Measurements from ENCODE around the gene MDM1. TPM values are rescaled to one million over a fixed set of nuclear protein-coding genes. Genes with fewer than 3 reads are reported as not detected.
A peak's percentile ranks its signal among the peaks of the same experiment; 100 is the strongest.

MDM1 gene
- total RNA-seq, 2 experiments from 2014 or later: 23.2 to 24.0 TPM

DNA sequence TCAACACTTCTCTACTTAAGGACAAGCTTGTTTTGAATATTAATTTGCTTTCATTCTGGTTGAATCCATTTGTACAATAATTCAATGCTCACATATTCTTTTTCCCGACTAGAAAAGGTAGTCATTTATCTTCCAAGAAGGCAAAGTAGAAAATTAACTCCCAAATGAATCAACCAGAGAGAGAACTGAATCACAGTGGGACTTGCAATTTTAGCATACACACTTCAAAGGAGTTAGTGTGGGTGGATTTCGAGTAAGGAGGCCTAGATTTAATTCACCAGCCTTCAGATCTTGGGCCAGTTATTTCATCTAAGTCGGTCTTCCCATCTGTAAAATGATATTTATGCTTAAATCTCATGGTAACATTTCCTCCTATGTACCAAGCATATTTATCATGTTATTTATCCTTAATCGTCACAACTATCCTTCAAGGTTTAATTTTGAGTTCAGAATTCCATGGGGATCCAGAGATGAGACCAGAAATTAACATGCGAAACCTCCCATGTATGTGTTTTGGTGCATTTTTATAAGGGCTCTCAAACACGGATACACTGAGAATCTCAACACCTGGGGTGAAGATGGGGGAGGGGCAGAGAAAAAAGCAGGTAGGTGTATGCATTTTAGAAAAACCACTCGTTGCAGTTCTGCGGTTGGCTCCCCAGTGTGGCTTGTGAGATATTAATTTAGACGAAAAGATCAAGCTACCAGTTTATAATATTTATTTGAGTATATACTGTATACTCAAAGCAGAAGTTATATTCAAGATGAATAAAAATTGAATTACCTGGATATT is 39.8 kb downstream of the MDM1 start:
- Mint-ChIP-seq H3K27ac (no peak overlapping the region), H3K9me3 (peaks cover 2% of the 10 kb centered on the region), H3K27me3 (no peaks in the 10 kb centered on the region), H3K4me1 (peaks cover 5% of the 10 kb centered on the region), H3K36me3 (peaks cover 22% of the 10 kb centered on the region), H3K4me3 (no peak overlapping the region)
- no peak for DNase-seq
- no peak for ATAC-seq (ENCODE audit: low read depth)
- POLR2A ChIA-PET: no interaction called here

DNA sequence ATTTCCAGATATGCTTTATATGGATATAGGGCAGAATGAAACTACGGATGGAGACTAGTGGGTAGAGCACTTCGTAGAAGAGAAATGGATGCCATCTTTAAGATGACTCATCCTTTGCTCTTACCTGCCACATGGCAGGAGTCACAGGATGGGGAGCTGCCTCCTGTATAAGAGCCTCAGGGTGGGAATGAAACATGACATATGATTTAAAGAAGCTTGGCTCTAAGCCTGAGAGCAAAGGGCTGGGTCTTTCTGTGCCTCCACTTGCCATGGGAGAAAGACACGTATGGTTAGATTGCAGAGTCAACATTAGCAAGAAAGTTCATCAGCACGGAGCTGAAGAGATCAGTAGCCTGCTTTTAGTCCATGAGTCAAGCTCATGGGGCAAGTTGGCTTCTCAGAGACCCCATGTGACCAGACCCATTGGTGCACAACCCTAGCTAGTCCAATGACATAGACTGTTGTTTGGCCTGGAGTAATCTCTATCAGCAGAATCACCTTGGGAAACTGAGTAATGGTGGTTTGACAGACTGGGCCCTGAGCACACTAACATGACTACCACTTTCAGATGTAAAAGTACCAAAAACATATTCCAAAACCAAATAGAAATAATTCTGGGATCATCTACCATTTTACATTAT is 40.6 kb downstream of the MDM1 start:
- ATAC-seq (ENCODE audit: low read depth): no peak
- DNase-seq: no peak
- Mint-ChIP-seq H3K9me3 (peaks cover 2% of the 10 kb centered on the region), H3K36me3 (peaks cover 19% of the 10 kb centered on the region), H3K4me1 (peaks cover 5% of the 10 kb centered on the region), H3K27me3 (no peaks in the 10 kb centered on the region), H3K4me3 (no peak overlapping the region), H3K27ac (no peak overlapping the region)
- POLR2A ChIA-PET: no interaction called here

- peaks cover 5% of the 10 kb centered on the region for H3K4me1 Mint-ChIP-seq
- DNase-seq (no peak), ATAC-seq (ENCODE audit: low read depth) (peak; percentile 80)
- POLR2A ChIA-PET: no interaction called here
- H3K36me3 Mint-ChIP-seq: peaks cover 17% of the 10 kb centered on the region
- no peak overlapping the region for H3K4me3 Mint-ChIP-seq
- no peaks in the 10 kb centered on the region for H3K27me3 Mint-ChIP-seq
- peaks cover 2% of the 10 kb centered on the region for H3K9me3 Mint-ChIP-seq
- H3K27ac Mint-ChIP-seq: no peak overlapping the region
These were observed 42.0 kb downstream of the MDM1 start for GRCh38 chr12:68290126-68290525.

- H3K36me3 Mint-ChIP-seq: peaks cover 8% of the 10 kb centered on the region
- peaks cover 5% of the 10 kb centered on the region for H3K4me1 Mint-ChIP-seq
- POLR2A ChIA-PET: no interaction called here
- DNase-seq: no peak
- H3K27me3 Mint-ChIP-seq: no peaks in the 10 kb centered on the region
- H3K9me3 Mint-ChIP-seq: peaks cover 2% of the 10 kb centered on the region
- no peak overlapping the region for H3K4me3 Mint-ChIP-seq
- no peak overlapping the region for H3K27ac Mint-ChIP-seq
- no peak for ATAC-seq (ENCODE audit: low read depth)
These were observed 45.1 kb downstream of the MDM1 start for GRCh38 chr12:68287106-68287505.

GRCh38 chr12:68286396-68286795 is 45.8 kb downstream of the MDM1 start:
- POLR2A ChIA-PET: no interaction called here
- ATAC-seq (ENCODE audit: low read depth) (no peak), DNase-seq (no peak)
- Mint-ChIP-seq H3K27me3 (no peaks in the 10 kb centered on the region), H3K9me3 (peaks cover 2% of the 10 kb centered on the region), H3K4me1 (peaks cover 5% of the 10 kb centered on the region), H3K36me3 (peaks cover 7% of the 10 kb centered on the region), H3K27ac (no peak overlapping the region), H3K4me3 (no peak overlapping the region)

DNA sequence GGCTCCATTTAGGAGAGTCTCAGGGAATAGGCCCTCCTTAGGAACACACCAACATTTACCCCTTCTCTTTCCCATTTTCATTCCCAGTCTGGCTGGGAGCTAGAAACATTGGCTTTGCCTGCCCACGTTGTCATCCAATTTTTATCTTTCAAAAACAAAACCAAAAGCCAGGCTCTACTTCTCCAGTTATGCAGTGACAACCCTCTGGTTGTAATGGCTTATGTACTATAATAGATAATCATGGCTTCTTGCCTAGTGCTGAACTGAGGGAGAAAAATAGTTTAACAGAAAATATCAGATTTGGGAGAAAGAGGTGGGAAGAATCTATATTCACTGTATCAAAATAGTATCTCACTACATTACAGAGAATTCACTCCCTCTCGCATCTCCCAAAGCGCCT is 46.6 kb downstream of the MDM1 start:
- Mint-ChIP-seq H3K27me3 (no peaks in the 10 kb centered on the region), H3K9me3 (peaks cover 2% of the 10 kb centered on the region), H3K27ac (no peak overlapping the region), H3K4me1 (peaks cover 6% of the 10 kb centered on the region), H3K4me3 (no peak overlapping the region), H3K36me3 (peaks cover 6% of the 10 kb centered on the region)
- POLR2A ChIA-PET: no interaction called here
- no peak for DNase-seq
- ATAC-seq (ENCODE audit: low read depth): no peak

- H3K27ac Mint-ChIP-seq: no peak overlapping the region
- H3K9me3 Mint-ChIP-seq: no peaks in the 10 kb centered on the region
- peaks cover 16% of the 10 kb centered on the region for H3K4me1 Mint-ChIP-seq
- no peaks in the 10 kb centered on the region for H3K36me3 Mint-ChIP-seq
- ATAC-seq (ENCODE audit: low read depth) (no peak), DNase-seq (no peak)
- H3K4me3 Mint-ChIP-seq: no peak overlapping the region
- POLR2A ChIA-PET: no interaction called here
- H3K27me3 Mint-ChIP-seq: no peaks in the 10 kb centered on the region
These were observed 50.7 kb downstream of the MDM1 start for GRCh38 chr12:68281322-68282077.

GRCh38 chr12:68280240-68280639 is 51.9 kb downstream of the MDM1 start:
- no peak for DNase-seq
- H3K9me3 Mint-ChIP-seq: peaks cover under 1% of the 10 kb centered on the region
- H3K27me3 Mint-ChIP-seq: no peaks in the 10 kb centered on the region
- no peak for ATAC-seq (ENCODE audit: low read depth)
- H3K36me3 Mint-ChIP-seq: no peaks in the 10 kb centered on the region
- peaks cover 21% of the 10 kb centered on the region for H3K4me1 Mint-ChIP-seq
- H3K27ac Mint-ChIP-seq: no peak overlapping the region
- H3K4me3 Mint-ChIP-seq: no peak overlapping the region
- POLR2A ChIA-PET: no interaction called here

DNA sequence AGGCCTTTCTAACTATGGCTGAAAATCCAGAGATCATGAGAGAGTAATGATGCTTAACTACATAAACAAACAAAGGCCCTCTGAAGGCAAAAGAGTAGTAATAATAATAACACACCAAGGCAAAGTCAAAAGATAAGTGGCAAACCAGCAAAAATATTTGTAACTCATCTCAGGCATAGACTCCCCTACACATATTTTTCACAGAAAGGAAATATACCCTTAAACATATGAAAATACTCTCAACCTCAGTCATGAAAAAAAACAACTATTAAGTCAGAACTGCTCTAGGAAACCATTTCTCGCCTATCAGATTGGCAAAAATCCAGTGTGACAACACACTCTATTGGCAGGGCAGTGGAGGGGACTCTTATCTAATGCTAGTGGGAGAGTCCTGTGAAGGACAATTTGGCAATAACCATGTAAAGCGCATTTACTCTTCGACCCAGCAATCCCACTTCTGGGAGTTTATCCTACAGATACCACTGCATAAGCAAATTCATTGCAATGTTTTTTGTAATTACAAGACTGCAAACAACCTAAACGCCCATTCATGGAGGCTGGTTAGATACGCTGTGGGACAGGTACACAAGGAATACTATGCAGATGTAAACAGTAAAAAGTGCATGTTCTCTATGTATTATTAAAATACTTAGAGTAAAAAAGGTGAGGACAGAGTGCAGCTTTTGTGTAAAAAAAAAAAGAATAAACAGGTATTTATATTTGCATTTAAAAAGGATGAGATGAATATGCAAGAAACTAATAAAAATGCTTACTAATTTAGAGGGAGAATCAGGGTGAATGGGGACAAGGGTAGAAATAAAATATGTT is 52.7 kb downstream of the MDM1 start:
- Mint-ChIP-seq H3K27me3 (no peaks in the 10 kb centered on the region), H3K4me1 (peaks cover 22% of the 10 kb centered on the region), H3K9me3 (peaks cover 1% of the 10 kb centered on the region), H3K4me3 (no peak overlapping the region), H3K27ac (no peak overlapping the region), H3K36me3 (no peaks in the 10 kb centered on the region)
- POLR2A ChIA-PET: no interaction called here
- ATAC-seq (ENCODE audit: low read depth) (no peak), DNase-seq (no peak)

DNA sequence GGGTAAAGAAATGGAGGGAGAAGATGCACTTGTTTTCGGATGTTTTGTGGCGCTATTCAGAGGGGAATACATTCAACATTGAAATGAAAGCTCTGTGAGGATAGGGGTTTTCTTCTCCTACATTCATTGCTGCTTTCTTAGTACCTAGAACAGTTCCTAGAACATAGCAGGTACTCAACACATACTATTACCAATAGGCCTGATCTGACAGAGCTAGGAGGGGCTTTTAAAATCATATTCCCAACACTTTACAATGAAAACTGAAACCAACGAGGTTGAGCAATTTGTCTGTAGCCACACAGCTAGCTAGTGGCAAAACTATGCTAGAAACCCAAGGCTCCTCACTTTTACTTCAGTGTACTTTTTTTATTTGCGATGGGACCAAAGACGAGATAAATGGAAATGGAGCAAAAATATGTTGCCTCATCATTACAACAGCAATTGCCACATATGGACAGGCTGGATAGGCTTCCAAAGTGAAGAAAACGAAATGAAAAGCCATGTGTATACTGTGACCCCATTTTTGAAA is 55.7 kb downstream of the MDM1 start:
- Mint-ChIP-seq H3K27ac (no peak overlapping the region), H3K27me3 (no peaks in the 10 kb centered on the region), H3K36me3 (no peaks in the 10 kb centered on the region), H3K4me1 (peaks cover 22% of the 10 kb centered on the region), H3K4me3 (no peak overlapping the region), H3K9me3 (peaks cover 1% of the 10 kb centered on the region)
- POLR2A ChIA-PET: interaction anchor here (1.0 kb wide), 1 partner anchor 16 kb away, joined by 3 read pairs; no protein-coding TSS in a partner anchor
- DNase-seq: no peak
- no peak for ATAC-seq (ENCODE audit: low read depth)

DNA sequence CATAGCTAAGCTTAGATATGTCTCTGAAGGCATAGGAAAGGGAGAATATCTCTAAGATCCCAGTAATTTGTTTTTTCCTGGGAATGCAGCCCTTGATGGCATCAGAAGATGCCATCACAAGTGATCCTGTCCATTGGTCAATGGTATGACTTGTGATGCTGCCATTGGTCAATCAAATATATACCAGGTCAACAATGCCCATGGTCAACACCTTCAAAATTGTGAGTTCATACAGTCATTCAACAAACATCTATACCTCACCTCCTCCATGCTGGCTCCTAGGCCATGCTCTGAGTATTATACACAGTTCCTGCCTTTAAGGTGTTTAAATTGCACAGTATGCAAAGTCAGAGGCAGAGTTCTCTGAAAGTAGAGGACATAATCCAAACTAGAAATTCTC is 59.4 kb downstream of the MDM1 start:
- DNase-seq (no peak), ATAC-seq (ENCODE audit: low read depth) (no peak)
- Mint-ChIP-seq H3K27ac (no peak overlapping the region), H3K9me3 (peaks cover 1% of the 10 kb centered on the region), H3K27me3 (peaks cover 4% of the 10 kb centered on the region), H3K4me1 (peaks cover 38% of the 10 kb centered on the region), H3K4me3 (no peak overlapping the region), H3K36me3 (peaks cover 3% of the 10 kb centered on the region)
- POLR2A ChIA-PET: no interaction called here

GRCh38 chr12:68271346-68271745 is 60.8 kb downstream of the MDM1 start:
- peaks cover 6% of the 10 kb centered on the region for H3K27me3 Mint-ChIP-seq
- no peak overlapping the region for H3K27ac Mint-ChIP-seq
- peaks cover 3% of the 10 kb centered on the region for H3K36me3 Mint-ChIP-seq
- peaks cover 1% of the 10 kb centered on the region for H3K9me3 Mint-ChIP-seq
- no peak overlapping the region for H3K4me3 Mint-ChIP-seq
- ATAC-seq (ENCODE audit: low read depth) (no peak), DNase-seq (no peak)
- POLR2A ChIA-PET: interaction anchor here (0.6 to 1.1 kb wide), 2 partner anchors 191 to 255 kb away, joined by 4 to 5 read pairs; no protein-coding TSS in a partner anchor
- H3K4me1 Mint-ChIP-seq: peaks cover 40% of the 10 kb centered on the region

DNA sequence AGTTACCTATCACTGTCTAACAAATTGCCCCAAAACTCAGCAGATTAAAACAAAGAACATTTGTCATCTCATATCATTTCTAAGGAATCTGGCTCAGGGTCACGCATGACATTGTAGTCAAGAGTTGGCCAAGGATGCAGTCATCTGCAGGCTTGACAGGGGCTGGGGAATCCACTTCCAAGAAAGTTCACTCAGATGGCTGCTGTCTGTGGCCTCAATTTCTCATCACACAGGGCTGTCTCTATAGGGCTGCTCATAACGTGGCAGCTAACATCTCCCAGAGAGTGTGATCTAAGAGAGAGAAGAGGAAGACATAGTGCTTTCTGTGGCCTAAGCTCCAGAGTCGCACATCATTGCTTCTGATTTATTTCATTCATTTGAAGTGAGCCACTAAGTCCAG is 61.8 kb downstream of the MDM1 start:
- H3K4me3 Mint-ChIP-seq: no peak overlapping the region
- H3K27me3 Mint-ChIP-seq: peaks cover 6% of the 10 kb centered on the region
- peaks cover 1% of the 10 kb centered on the region for H3K9me3 Mint-ChIP-seq
- ATAC-seq (ENCODE audit: low read depth): no peak
- DNase-seq: no peak
- H3K4me1 Mint-ChIP-seq: peaks cover 38% of the 10 kb centered on the region
- no peak overlapping the region for H3K27ac Mint-ChIP-seq
- H3K36me3 Mint-ChIP-seq: peaks cover 5% of the 10 kb centered on the region
- POLR2A ChIA-PET: no interaction called here
